HCT116 (cell line): Measurements from ENCODE around the gene TCEA3. TPM values are rescaled to one million over a fixed set of nuclear protein-coding genes. Genes with fewer than 3 reads are reported as not detected.

ENCODE experiments used
- ATAC-seq: fragments of 200-7000 bp; cut with Tn5 transposase; 2 replicates; pipeline ENCODE4 v1.9.1; 2020; ENCODE audit warnings: mild to moderate bottlenecking, moderate library complexity
- BruUV-seq: library from RNA; stranded (reverse); fragments of 400-500 nt; replicated peaks from 2 replicates; lab custom pipeline; 2021; lab: Mats Ljungman, UMichigan
- CTCF ChIA-PET: fragments of 300-600 bp; sonication (Branson Sonifier 250); formaldehyde crosslinking; loops from one replicate; lab custom pipeline; 2021; ENCODE audit warnings: antibody characterized with exemption; lab: Charles Lee
- POLR2A ChIA-PET: fragments of 300-600, 350-600 bp; sonication (Branson Sonifier 250); formaldehyde crosslinking; loops from one replicate; lab custom pipeline; 2021; ENCODE audit warnings: antibody characterized with exemption; lab: Charles Lee
- RAD21 ChIA-PET, 2 experiments: fragments of 300-600 bp; sonication (Branson Sonifier 250); formaldehyde crosslinking; loops; one replicate each; lab custom pipeline; 2023; ENCODE audit warnings: low total read pairs in 2 of 2; ENCODE audit not compliant: uncharacterized antibody in 2 of 2, unreplicated experiment in 2 of 2, low non-redundant PET in 1 of 2; lab: Charles Lee
- DNase-seq: peaks from one replicate; pipeline ENCODE4 v3.0.0-alpha.2; 2010; ENCODE audit warnings: low read depth, low spot score
- H2AFZ ChIP-seq: fragments of 200-600 bp; shearing (Covaris generic), sonication (generic); 2 replicates; pipeline ENCODE4 v1.6.1; 2017; ENCODE audit warnings: low read depth, mixed run types, mixed read lengths, antibody characterized with exemption, low read length; ENCODE audit not compliant: poor library complexity, severe bottlenecking
- H3K27ac ChIP-seq: 2 replicates; pipeline ENCODE4 v1.5.1; 2012; ENCODE audit warnings: low read depth, low read length
- H3K27me3 ChIP-seq: fragments of 200-600 bp; sonication (generic); 2 replicates; pipeline ENCODE4 v1.6.1; 2016; ENCODE audit warnings: mixed run types, low read length, mixed read lengths; ENCODE audit not compliant: insufficient read depth
- H3K36me3 ChIP-seq, 2 experiments: fragments of 200-500 bp in 1 of 2; fragments of 200-600 bp in 1 of 2; sonication (Bioruptor generic) in 1 of 2; sonication (generic) in 1 of 2; 2 replicates each; pipeline versions ENCODE4 v1.5.1 to v1.6.1; 2014 to 2016; ENCODE audit warnings: low read length in 2 of 2, inconsistent platforms in 1 of 2, mixed read lengths in 1 of 2, mixed run types in 1 of 2; ENCODE audit not compliant: insufficient read depth in 2 of 2, control insufficient read depth in 1 of 2
- H3K4me1 ChIP-seq, 2 experiments: fragments of 200-600 bp in 1 of 2; sonication (generic) in 1 of 2; 2 replicates each; pipeline versions ENCODE4 v1.5.1 to v1.6.1; 2012 to 2017; ENCODE audit warnings: low read length in 2 of 2, inconsistent platforms in 1 of 2, mild to moderate bottlenecking in 1 of 2, mixed read lengths in 1 of 2, mixed run types in 1 of 2, moderate library complexity in 1 of 2; ENCODE audit not compliant: insufficient read depth in 2 of 2, control insufficient read depth in 1 of 2
- H3K4me2 ChIP-seq: fragments of 200-600 bp; sonication (generic); 2 replicates; pipeline ENCODE4 v1.6.1; 2017; ENCODE audit warnings: mixed run types, low read length, mixed read lengths
- H3K4me3 ChIP-seq, 2 experiments: fragments of 200-600 bp in 1 of 2; sonication (generic) in 1 of 2; replicated peaks in 1 of 2; 2 replicates each; pipeline ENCODE4 v1.5.1; 2011 to 2016; ENCODE audit warnings: low read length in 2 of 2, control low read depth in 1 of 2, low read depth in 1 of 2, mild to moderate bottlenecking in 1 of 2, mixed read lengths in 1 of 2, mixed run types in 1 of 2
- H3K79me2 ChIP-seq: fragments of 200-600 bp; sonication (generic); 2 replicates; pipeline ENCODE4 v1.6.1; 2017; ENCODE audit warnings: mild to moderate bottlenecking, mixed run types, low read length, moderate library complexity, mixed read lengths; ENCODE audit not compliant: insufficient read depth
- H3K9ac ChIP-seq: fragments of 200-600 bp; sonication (generic); 2 replicates; pipeline ENCODE4 v1.6.1; 2016; ENCODE audit warnings: low read length, mixed read lengths
- H3K9me2 ChIP-seq: fragments of 200-600 bp; sonication (generic), shearing (Covaris generic); 2 replicates; pipeline ENCODE4 v1.6.1; 2017; ENCODE audit warnings: mixed run types, mild to moderate bottlenecking, moderate library complexity; ENCODE audit not compliant: insufficient read depth
- H3K9me3 ChIP-seq, 2 experiments: fragments of 200-500 bp in 1 of 2; fragments of 200-600 bp in 1 of 2; sonication (Bioruptor generic) in 1 of 2; sonication (generic) in 1 of 2; 2 replicates each; pipeline ENCODE4 v1.6.1; 2014 to 2017; ENCODE audit warnings: low read length in 2 of 2, mixed read lengths in 2 of 2, inconsistent platforms in 1 of 2, low read depth in 1 of 2, mild to moderate bottlenecking in 1 of 2, mixed run types in 1 of 2, moderate library complexity in 1 of 2; ENCODE audit not compliant: control insufficient read depth in 1 of 2, insufficient read depth in 1 of 2
- H4K20me1 ChIP-seq: fragments of 200-600 bp; sonication (generic), shearing (Covaris generic); 2 replicates; pipeline ENCODE4 v1.6.1; 2017; ENCODE audit warnings: mixed run types, mild to moderate bottlenecking, moderate library complexity; ENCODE audit not compliant: insufficient read depth
- ELF1 ChIP-seq: IDR thresholded peaks from 2 replicates; pipeline ENCODE4 v1.6.1; 2012; ENCODE audit warnings: low read depth, borderline replicate concordance
- FOSL1 ChIP-seq: IDR thresholded peaks from 2 replicates; pipeline ENCODE4 v1.6.1; 2012; ENCODE audit warnings: low read depth
- JUND ChIP-seq: IDR thresholded peaks from 2 replicates; pipeline ENCODE4 v1.6.1; 2012
- MAX ChIP-seq: IDR thresholded peaks from 2 replicates; pipeline ENCODE4 v1.6.1; 2012
- POLR2AphosphoS5 ChIP-seq: IDR thresholded peaks from 2 replicates; pipeline ENCODE4 v1.6.1; 2011; ENCODE audit warnings: mild to moderate bottlenecking, low read depth, low read length, moderate library complexity
- SP1 ChIP-seq: IDR thresholded peaks from 2 replicates; pipeline ENCODE4 v1.6.1; 2012; ENCODE audit warnings: low read depth
- YY1 ChIP-seq: IDR thresholded peaks from 2 replicates; pipeline ENCODE4 v1.6.1; 2011; ENCODE audit warnings: low read length, low read depth, moderate library complexity, mild to moderate bottlenecking; ENCODE audit not compliant: insufficient replicate concordance; ENCODE audit errors: extremely low read depth
- intact Hi-C: fragments of 100-400 bp; cut with micrococcal nuclease; formaldehyde crosslinking; loops from 2 replicates; pipeline ENCODE4 v1.10.0; 2022
- total RNA-seq: library from RNA; stranded (reverse); gene quantifications from one replicate; pipeline ENCODE4 v1.2.1, GENCODE V29; 2021; ENCODE audit not compliant: unreplicated experiment
- TF ChIP-seq, protein P1 (sequence below), 3 experiments: fragments of 200-600 bp in 1 of 3; sonication (generic) in 1 of 3; IDR thresholded peaks in 2 of 3; conservative IDR thresholded peaks in 1 of 3; 2 replicates each; pipeline ENCODE4 v1.5.1; 2012 to 2017; ENCODE audit warnings: low read depth in 2 of 3, low read length in 2 of 3, antibody characterized with exemption in 1 of 3, borderline replicate concordance in 1 of 3, control low read depth in 1 of 3, mild to moderate bottlenecking in 1 of 3, mixed read lengths in 1 of 3, mixed run types in 1 of 3, moderate library complexity in 1 of 3; ENCODE audit not compliant: insufficient read depth in 1 of 3

Gene TCEA3
- total RNA-seq, 1 experiment from 2014 or later = 3.7 TPM

DNA sequence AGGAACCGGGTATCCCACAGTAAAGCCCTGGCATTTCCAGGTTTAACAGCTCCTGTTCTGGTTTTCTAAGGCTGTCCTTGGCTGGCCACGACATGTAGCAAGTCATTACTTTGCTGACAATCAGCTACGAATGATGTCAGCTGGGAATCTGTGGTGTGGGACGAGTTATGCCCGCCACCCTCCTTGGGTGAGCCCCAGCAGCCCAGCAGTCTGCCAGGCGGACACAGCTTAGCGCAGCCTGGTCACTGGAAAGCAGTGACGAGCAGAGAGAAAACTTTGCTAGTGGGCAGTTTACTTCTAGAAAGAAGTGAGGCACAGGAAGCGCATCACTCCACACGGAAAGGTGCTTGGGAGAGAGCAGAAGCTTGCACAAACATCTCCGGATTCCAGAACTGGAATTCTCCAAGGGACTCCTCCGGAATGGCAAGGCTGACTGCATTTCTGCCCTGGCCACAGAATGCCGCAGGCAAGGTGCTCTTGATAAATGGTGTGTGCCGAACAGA, 39.4 kb downstream of the TCEA3 start:
- H3K79me2 ChIP-seq = no peaks in the 10 kb centered on the region
- H3K9me3 ChIP-seq = no peaks in the 10 kb centered on the region
- no TSS peak for BruUV-seq
- H3K9me2 ChIP-seq = no peaks in the 10 kb centered on the region
- ChIA-PET RAD21 (no interaction called here), CTCF (no interaction called here), POLR2A (interaction anchor here (0.8 to 1.8 kb wide), 2 partner anchors 19 to 41 kb away, joined by 3 to 6 read pairs; partner anchors contain the start of gene HNRNPR)
- no peak overlapping the region for H3K4me3 ChIP-seq
- intact Hi-C loops = no loop called here
- H3K27me3 ChIP-seq = no peaks in the 10 kb centered on the region
- no peak overlapping the region for H2AFZ ChIP-seq
- no peak overlapping the region for H3K27ac ChIP-seq
- H4K20me1 ChIP-seq = no peaks in the 10 kb centered on the region
- no peaks in the 10 kb centered on the region for H3K36me3 ChIP-seq
- ATAC-seq (no peak), DNase-seq (no peak)
- no peak overlapping the region for H3K9ac ChIP-seq
- H3K4me2 ChIP-seq = peak overlapping the region; percentile 3; the same call in 1 of the 2 replicates
- H3K4me1 ChIP-seq = peaks cover 3 to 17% of the 10 kb centered on the region in 2 experiments; a peak in 2 of 4 replicates
- no peak for TF ChIP-seq ELF1
- TF ChIP-seq, protein P1, sequence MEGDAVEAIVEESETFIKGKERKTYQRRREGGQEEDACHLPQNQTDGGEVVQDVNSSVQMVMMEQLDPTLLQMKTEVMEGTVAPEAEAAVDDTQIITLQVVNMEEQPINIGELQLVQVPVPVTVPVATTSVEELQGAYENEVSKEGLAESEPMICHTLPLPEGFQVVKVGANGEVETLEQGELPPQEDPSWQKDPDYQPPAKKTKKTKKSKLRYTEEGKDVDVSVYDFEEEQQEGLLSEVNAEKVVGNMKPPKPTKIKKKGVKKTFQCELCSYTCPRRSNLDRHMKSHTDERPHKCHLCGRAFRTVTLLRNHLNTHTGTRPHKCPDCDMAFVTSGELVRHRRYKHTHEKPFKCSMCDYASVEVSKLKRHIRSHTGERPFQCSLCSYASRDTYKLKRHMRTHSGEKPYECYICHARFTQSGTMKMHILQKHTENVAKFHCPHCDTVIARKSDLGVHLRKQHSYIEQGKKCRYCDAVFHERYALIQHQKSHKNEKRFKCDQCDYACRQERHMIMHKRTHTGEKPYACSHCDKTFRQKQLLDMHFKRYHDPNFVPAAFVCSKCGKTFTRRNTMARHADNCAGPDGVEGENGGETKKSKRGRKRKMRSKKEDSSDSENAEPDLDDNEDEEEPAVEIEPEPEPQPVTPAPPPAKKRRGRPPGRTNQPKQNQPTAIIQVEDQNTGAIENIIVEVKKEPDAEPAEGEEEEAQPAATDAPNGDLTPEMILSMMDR (IDR thresholded peaks at IDR 0.05 in 2 of 3, conservative IDR thresholded peaks at IDR 0.05 in 1 of 3; ENCODE audit: borderline replicate concordance in 1 of 3, insufficient read depth in 1 of 3, low read depth in 2 of 3, low read length in 2 of 3) = no peak
- TF ChIP-seq POLR2AphosphoS5 = no peak
- TF ChIP-seq FOSL1 = no peak
- TF ChIP-seq MAX = no peak
- TF ChIP-seq YY1 = no peak
- TF ChIP-seq SP1 = no peak
- TF ChIP-seq JUND = no peak
